ENCODE data around the gene IPCEF1. TPM values are rescaled to one million over a fixed set of nuclear protein-coding genes. Genes with fewer than 3 reads are reported as not detected.

Gene IPCEF1
- polyA plus RNA-seq, 2 donors, result 0.35 to 0.65 TPM

- H3K27ac ChIP-seq (ENCODE audit: low read depth in 2 of 2, low read length in 1 of 2), result no peak overlapping the region
- H3K4me1 ChIP-seq (ENCODE audit: control insufficient read depth in 2 of 2, insufficient read depth in 2 of 2, low read length in 1 of 2), result no peaks in the 10 kb centered on the region
- no peaks in the 10 kb centered on the region for H3K36me3 ChIP-seq (ENCODE audit: control insufficient read depth in 2 of 2, insufficient read depth in 2 of 2, low read length in 1 of 2)
- WGBS, 2 donors, result 84 to 96% methylated on average over 2 of the region's 2 CpGs
- no peaks in the 10 kb centered on the region for H3K27me3 ChIP-seq (ENCODE audit: control insufficient read depth in 1 of 2, insufficient read depth in 2 of 2, low read length in 2 of 2)
- H3K4me3 ChIP-seq (ENCODE audit: low read depth in 1 of 2, low read length in 2 of 2), result no peak overlapping the region
- H3K9me3 ChIP-seq (ENCODE audit: control insufficient read depth in 2 of 2, insufficient read depth in 1 of 2, low read depth in 1 of 2, low read length in 1 of 2), result peaks cover 0 to 2% of the 10 kb centered on the region in 2 donors
These were observed 21.9 kb upstream of the IPCEF1 start for GRCh38 chr6:154378518-154378917.

- no peak overlapping the region for H3K27ac ChIP-seq (ENCODE audit: low read depth in 2 of 2, low read length in 1 of 2)
- no peaks in the 10 kb centered on the region for H3K9me3 ChIP-seq (ENCODE audit: control insufficient read depth in 2 of 2, insufficient read depth in 1 of 2, low read depth in 1 of 2, low read length in 1 of 2)
- no peaks in the 10 kb centered on the region for H3K36me3 ChIP-seq (ENCODE audit: control insufficient read depth in 2 of 2, insufficient read depth in 2 of 2, low read length in 1 of 2)
- H3K27me3 ChIP-seq (ENCODE audit: control insufficient read depth in 1 of 2, insufficient read depth in 2 of 2, low read length in 2 of 2), result no peaks in the 10 kb centered on the region
- H3K4me3 ChIP-seq (ENCODE audit: low read depth in 1 of 2, low read length in 2 of 2), result no peak overlapping the region
- 92 to 93% methylated on average over 4 of the region's 4 CpGs for WGBS, 2 donors
- H3K4me1 ChIP-seq (ENCODE audit: control insufficient read depth in 2 of 2, insufficient read depth in 2 of 2, low read length in 1 of 2), result no peaks in the 10 kb centered on the region
These were observed 21.1 kb upstream of the IPCEF1 start for GRCh38 chr6:154377726-154378125.

GRCh38 chr6:154373971-154374370 lies 17.4 kb upstream of the IPCEF1 start:
- 91 to 94% methylated on average over 2 of the region's 2 CpGs for WGBS, 2 donors
- H3K9me3 ChIP-seq (ENCODE audit: control insufficient read depth in 2 of 2, insufficient read depth in 1 of 2, low read depth in 1 of 2, low read length in 1 of 2), result no peaks in the 10 kb centered on the region
- H3K4me3 ChIP-seq (ENCODE audit: low read depth in 1 of 2, low read length in 2 of 2), result no peak overlapping the region
- H3K27ac ChIP-seq (ENCODE audit: low read depth in 2 of 2, low read length in 1 of 2), result no peak overlapping the region
- H3K36me3 ChIP-seq (ENCODE audit: control insufficient read depth in 2 of 2, insufficient read depth in 2 of 2, low read length in 1 of 2), result no peaks in the 10 kb centered on the region
- peaks cover 0 to 1% of the 10 kb centered on the region in 2 donors for H3K4me1 ChIP-seq (ENCODE audit: control insufficient read depth in 2 of 2, insufficient read depth in 2 of 2, low read length in 1 of 2)
- H3K27me3 ChIP-seq (ENCODE audit: control insufficient read depth in 1 of 2, insufficient read depth in 2 of 2, low read length in 2 of 2), result no peaks in the 10 kb centered on the region

- WGBS, 2 donors, result 80 to 88% methylated on average over 4 of the region's 4 CpGs
- peaks cover 0 to 2% of the 10 kb centered on the region in 2 donors for H3K4me1 ChIP-seq (ENCODE audit: control insufficient read depth in 2 of 2, insufficient read depth in 2 of 2, low read length in 1 of 2)
- no peak overlapping the region for H3K27ac ChIP-seq (ENCODE audit: low read depth in 2 of 2, low read length in 1 of 2)
- no peaks in the 10 kb centered on the region for H3K9me3 ChIP-seq (ENCODE audit: control insufficient read depth in 2 of 2, insufficient read depth in 1 of 2, low read depth in 1 of 2, low read length in 1 of 2)
- H3K27me3 ChIP-seq (ENCODE audit: control insufficient read depth in 1 of 2, insufficient read depth in 2 of 2, low read length in 2 of 2), result no peaks in the 10 kb centered on the region
- no peaks in the 10 kb centered on the region for H3K36me3 ChIP-seq (ENCODE audit: control insufficient read depth in 2 of 2, insufficient read depth in 2 of 2, low read length in 1 of 2)
- no peak overlapping the region for H3K4me3 ChIP-seq (ENCODE audit: low read depth in 1 of 2, low read length in 2 of 2)
These were observed 14.7 kb upstream of the IPCEF1 start for GRCh38 chr6:154371281-154371680.

- Histone ChIP-seq H3K27me3 (ENCODE audit: control insufficient read depth in 1 of 2, insufficient read depth in 2 of 2, low read length in 2 of 2) (no peaks in the 10 kb centered on the region), H3K9me3 (ENCODE audit: control insufficient read depth in 2 of 2, insufficient read depth in 1 of 2, low read depth in 1 of 2, low read length in 1 of 2) (no peaks in the 10 kb centered on the region), H3K4me1 (ENCODE audit: control insufficient read depth in 2 of 2, insufficient read depth in 2 of 2, low read length in 1 of 2) (peaks cover 0 to 2% of the 10 kb centered on the region in 2 donors), H3K27ac (ENCODE audit: low read depth in 2 of 2, low read length in 1 of 2) (no peak overlapping the region), H3K4me3 (ENCODE audit: low read depth in 1 of 2, low read length in 2 of 2) (no peak overlapping the region), H3K36me3 (ENCODE audit: control insufficient read depth in 2 of 2, insufficient read depth in 2 of 2, low read length in 1 of 2) (no peaks in the 10 kb centered on the region)
- 15 to 20% methylated on average over 4 of the region's 4 CpGs for WGBS, 2 donors
These were observed 13.9 kb upstream of the IPCEF1 start for GRCh38 chr6:154370545-154370944.

- Histone ChIP-seq H3K27ac (ENCODE audit: low read depth in 2 of 2, low read length in 1 of 2) (peak overlapping the region; percentile 60 to 66), H3K27me3 (ENCODE audit: control insufficient read depth in 1 of 2, insufficient read depth in 2 of 2, low read length in 2 of 2) (no peaks in the 10 kb centered on the region), H3K4me1 (ENCODE audit: control insufficient read depth in 2 of 2, insufficient read depth in 2 of 2, low read length in 1 of 2) (peaks cover 0 to 2% of the 10 kb centered on the region in 2 donors), H3K9me3 (ENCODE audit: control insufficient read depth in 2 of 2, insufficient read depth in 1 of 2, low read depth in 1 of 2, low read length in 1 of 2) (no peaks in the 10 kb centered on the region), H3K4me3 (ENCODE audit: low read depth in 1 of 2, low read length in 2 of 2) (no peak overlapping the region), H3K36me3 (ENCODE audit: control insufficient read depth in 2 of 2, insufficient read depth in 2 of 2, low read length in 1 of 2) (no peaks in the 10 kb centered on the region)
- WGBS, 2 donors, result 52 to 71% methylated on average over 9 of the region's 9 CpGs
These were observed 11.5 kb upstream of the IPCEF1 start for GRCh38 chr6:154367839-154368695.

GRCh38 chr6:154367336-154367735 lies 10.7 kb upstream of the IPCEF1 start:
- Histone ChIP-seq H3K9me3 (ENCODE audit: control insufficient read depth in 2 of 2, insufficient read depth in 1 of 2, low read depth in 1 of 2, low read length in 1 of 2) (no peaks in the 10 kb centered on the region), H3K27me3 (ENCODE audit: control insufficient read depth in 1 of 2, insufficient read depth in 2 of 2, low read length in 2 of 2) (no peaks in the 10 kb centered on the region), H3K4me1 (ENCODE audit: control insufficient read depth in 2 of 2, insufficient read depth in 2 of 2, low read length in 1 of 2) (peaks cover 0 to 2% of the 10 kb centered on the region in 2 donors), H3K27ac (ENCODE audit: low read depth in 2 of 2, low read length in 1 of 2) (no peak overlapping the region), H3K36me3 (ENCODE audit: control insufficient read depth in 2 of 2, insufficient read depth in 2 of 2, low read length in 1 of 2) (no peaks in the 10 kb centered on the region), H3K4me3 (ENCODE audit: low read depth in 1 of 2, low read length in 2 of 2) (no peak overlapping the region)
- 84 to 87% methylated on average over 5 of the region's 5 CpGs for WGBS, 2 donors

GRCh38 chr6:154363821-154364220 lies 7.2 kb upstream of the IPCEF1 start:
- H3K27me3 ChIP-seq (ENCODE audit: control insufficient read depth in 1 of 2, insufficient read depth in 2 of 2, low read length in 2 of 2), result no peaks in the 10 kb centered on the region
- H3K36me3 ChIP-seq (ENCODE audit: control insufficient read depth in 2 of 2, insufficient read depth in 2 of 2, low read length in 1 of 2), result no peaks in the 10 kb centered on the region
- H3K27ac ChIP-seq (ENCODE audit: low read depth in 2 of 2, low read length in 1 of 2), result no peak overlapping the region
- H3K9me3 ChIP-seq (ENCODE audit: control insufficient read depth in 2 of 2, insufficient read depth in 1 of 2, low read depth in 1 of 2, low read length in 1 of 2), result peaks cover 0 to 2% of the 10 kb centered on the region in 2 donors
- no peaks in the 10 kb centered on the region for H3K4me1 ChIP-seq (ENCODE audit: control insufficient read depth in 2 of 2, insufficient read depth in 2 of 2, low read length in 1 of 2)
- no peak overlapping the region for H3K4me3 ChIP-seq (ENCODE audit: low read depth in 1 of 2, low read length in 2 of 2)
- 68 to 75% methylated on average over 4 of the region's 4 CpGs for WGBS, 2 donors

- no peaks in the 10 kb centered on the region for H3K4me1 ChIP-seq (ENCODE audit: control insufficient read depth in 2 of 2, insufficient read depth in 2 of 2, low read length in 1 of 2)
- H3K27ac ChIP-seq (ENCODE audit: low read depth in 2 of 2, low read length in 1 of 2), result no peak overlapping the region
- H3K27me3 ChIP-seq (ENCODE audit: control insufficient read depth in 1 of 2, insufficient read depth in 2 of 2, low read length in 2 of 2), result no peaks in the 10 kb centered on the region
- no peak overlapping the region for H3K4me3 ChIP-seq (ENCODE audit: low read depth in 1 of 2, low read length in 2 of 2)
- no peaks in the 10 kb centered on the region for H3K36me3 ChIP-seq (ENCODE audit: control insufficient read depth in 2 of 2, insufficient read depth in 2 of 2, low read length in 1 of 2)
- H3K9me3 ChIP-seq (ENCODE audit: control insufficient read depth in 2 of 2, insufficient read depth in 1 of 2, low read depth in 1 of 2, low read length in 1 of 2), result peaks cover 0 to 2% of the 10 kb centered on the region in 2 donors
- WGBS, 2 donors, result 76 to 77% methylated on average over 5 of the region's 5 CpGs
These were observed 4.9 kb upstream of the IPCEF1 start for GRCh38 chr6:154361476-154361875.

- Histone ChIP-seq H3K27me3 (ENCODE audit: control insufficient read depth in 1 of 2, insufficient read depth in 2 of 2, low read length in 2 of 2) (no peaks in the 10 kb centered on the region), H3K4me3 (ENCODE audit: low read depth in 1 of 2, low read length in 2 of 2) (no peak overlapping the region), H3K4me1 (ENCODE audit: control insufficient read depth in 2 of 2, insufficient read depth in 2 of 2, low read length in 1 of 2) (no peaks in the 10 kb centered on the region), H3K27ac (ENCODE audit: low read depth in 2 of 2, low read length in 1 of 2) (no peak overlapping the region), H3K9me3 (ENCODE audit: control insufficient read depth in 2 of 2, insufficient read depth in 1 of 2, low read depth in 1 of 2, low read length in 1 of 2) (peaks cover 0 to 2% of the 10 kb centered on the region in 2 donors), H3K36me3 (ENCODE audit: control insufficient read depth in 2 of 2, insufficient read depth in 2 of 2, low read length in 1 of 2) (no peaks in the 10 kb centered on the region)
- WGBS, 2 donors, result 70 to 76% methylated on average over 3 of the region's 3 CpGs
These were observed 3.9 kb upstream of the IPCEF1 start for GRCh38 chr6:154360476-154360875.

Data from esophagus (tissue), 2 donors.